ENCODE data around the gene GLOD4. TPM values are rescaled to one million over a fixed set of nuclear protein-coding genes. Genes with fewer than 3 reads are reported as not detected.
A peak's percentile ranks its signal among the peaks of the same experiment; 100 is the strongest.

GLOD4 gene
- total RNA-seq, 4 donors from 2014 or later: 37.4 to 89.2 (median 46.0) TPM

DNA sequence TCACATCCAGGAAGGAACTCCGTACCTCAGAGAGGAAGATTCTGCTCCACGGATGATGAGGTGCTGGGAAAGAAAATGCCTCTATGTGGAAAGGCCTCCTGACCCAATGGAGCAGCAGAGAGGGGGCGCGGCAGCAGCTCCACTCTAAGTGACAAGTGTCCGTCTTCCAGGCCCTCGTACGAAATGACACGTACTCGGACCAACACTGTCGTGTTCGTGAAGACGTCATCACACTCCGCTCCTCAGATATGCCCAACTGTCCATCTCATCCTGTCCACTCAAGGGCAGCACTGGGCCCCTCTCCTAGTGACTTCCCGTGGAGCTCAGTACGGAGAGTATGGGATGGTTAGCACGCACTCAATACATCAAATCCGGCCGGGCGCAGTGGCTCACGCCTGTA lies 32.3 kb upstream of the GLOD4 start:
- Histone ChIP-seq H3K9me3 (no peaks in the 10 kb centered on the region), H3K4me1 (peaks cover 0 to 8% (median 0%) of the 10 kb centered on the region in 3 donors), H3K27ac (peak overlapping the region in 1 of 4 donors; percentile 5), H3K4me3 (no peak overlapping the region), H3K27me3 (no peaks in the 10 kb centered on the region), H3K36me3 (peaks cover 2 to 78% (median 7%) of the 10 kb centered on the region in 3 donors)
- intact Hi-C loops (cut with DNase I): no loop called here
- WGBS, 2 donors: 86 to 95% methylated on average over 10 to 18 of the region's 20 CpGs
- DNase-seq: no peak
- TF ChIP-seq, protein P1, sequence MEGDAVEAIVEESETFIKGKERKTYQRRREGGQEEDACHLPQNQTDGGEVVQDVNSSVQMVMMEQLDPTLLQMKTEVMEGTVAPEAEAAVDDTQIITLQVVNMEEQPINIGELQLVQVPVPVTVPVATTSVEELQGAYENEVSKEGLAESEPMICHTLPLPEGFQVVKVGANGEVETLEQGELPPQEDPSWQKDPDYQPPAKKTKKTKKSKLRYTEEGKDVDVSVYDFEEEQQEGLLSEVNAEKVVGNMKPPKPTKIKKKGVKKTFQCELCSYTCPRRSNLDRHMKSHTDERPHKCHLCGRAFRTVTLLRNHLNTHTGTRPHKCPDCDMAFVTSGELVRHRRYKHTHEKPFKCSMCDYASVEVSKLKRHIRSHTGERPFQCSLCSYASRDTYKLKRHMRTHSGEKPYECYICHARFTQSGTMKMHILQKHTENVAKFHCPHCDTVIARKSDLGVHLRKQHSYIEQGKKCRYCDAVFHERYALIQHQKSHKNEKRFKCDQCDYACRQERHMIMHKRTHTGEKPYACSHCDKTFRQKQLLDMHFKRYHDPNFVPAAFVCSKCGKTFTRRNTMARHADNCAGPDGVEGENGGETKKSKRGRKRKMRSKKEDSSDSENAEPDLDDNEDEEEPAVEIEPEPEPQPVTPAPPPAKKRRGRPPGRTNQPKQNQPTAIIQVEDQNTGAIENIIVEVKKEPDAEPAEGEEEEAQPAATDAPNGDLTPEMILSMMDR (IDR thresholded peaks at IDR 0.05): no peak
- TF ChIP-seq POLR2A (IDR thresholded peaks at IDR 0.05): no peak

DNA sequence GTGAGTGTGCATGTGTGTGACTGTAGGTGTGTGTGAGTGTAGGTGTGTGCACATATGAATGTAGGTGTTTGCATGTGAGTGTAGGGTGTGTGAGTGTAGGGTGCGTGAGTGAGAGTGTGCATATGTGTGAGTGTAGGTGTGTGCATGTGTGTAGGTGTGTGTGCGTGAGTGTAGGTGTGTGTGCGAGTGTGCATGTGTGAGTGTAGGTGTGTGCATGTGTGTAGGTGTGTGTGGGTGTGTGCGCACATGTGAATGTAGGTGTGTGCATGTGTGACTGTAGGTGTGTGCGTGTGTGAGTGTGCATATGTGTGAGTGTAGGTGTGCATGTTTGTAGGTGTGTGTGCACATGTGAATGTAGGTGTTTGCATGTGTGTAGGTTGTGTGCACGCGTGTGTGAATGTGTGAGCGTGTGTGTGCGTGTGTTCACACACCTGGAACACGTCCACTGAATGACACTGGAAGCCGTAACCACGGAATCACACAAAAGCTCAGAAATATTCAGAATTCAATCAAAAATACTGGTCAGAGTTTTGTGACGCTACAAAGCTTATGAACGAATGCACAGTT lies 30.6 kb upstream of the GLOD4 start:
- H3K36me3 ChIP-seq: peaks cover 0 to 74% (median 7%) of the 10 kb centered on the region in 3 donors
- 87 to 93% methylated on average over 14 of the region's 14 CpGs for WGBS, 2 donors

DNA sequence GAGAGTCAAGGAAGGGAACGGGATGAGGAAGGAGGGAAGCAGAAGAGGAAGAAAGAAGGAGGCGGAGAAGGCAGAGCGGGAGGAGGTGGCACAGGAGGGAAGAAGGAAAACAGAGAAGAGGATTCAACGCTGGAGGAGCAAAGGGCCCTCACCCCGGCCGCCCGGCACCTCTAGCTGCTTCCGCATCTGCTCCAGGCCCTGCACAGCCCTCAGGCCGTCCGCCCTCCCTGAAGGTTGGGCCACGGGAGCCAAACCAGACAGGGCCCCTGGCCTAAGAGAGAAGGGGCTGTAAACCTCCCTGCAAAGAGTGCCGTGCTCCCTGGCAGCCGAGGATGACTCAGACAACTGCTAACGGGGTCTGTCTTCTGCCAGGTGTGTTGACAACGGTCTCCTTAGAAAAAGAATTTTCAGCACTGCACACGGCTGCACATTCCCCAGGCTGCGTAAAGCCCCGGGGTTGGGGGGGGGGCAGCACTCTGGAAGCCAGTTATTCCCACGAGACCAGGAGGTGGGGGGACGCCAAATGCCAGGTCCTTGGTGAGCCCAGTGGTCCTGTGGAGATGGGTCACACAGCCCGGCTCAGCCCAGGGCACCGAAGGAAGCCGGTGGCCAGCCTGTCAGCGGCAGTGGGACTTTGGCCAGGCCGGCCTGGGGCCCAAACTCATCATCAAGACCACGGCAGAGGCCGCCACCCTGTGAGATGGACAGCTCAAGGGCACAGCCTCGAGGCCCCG lies 29.1 kb upstream of the GLOD4 start:
- TF ChIP-seq, protein P1 (IDR thresholded peaks at IDR 0.05): no peak
- no peak for TF ChIP-seq POLR2A (IDR thresholded peaks at IDR 0.05)
- Histone ChIP-seq H3K27me3 (no peaks in the 10 kb centered on the region), H3K27ac (no peak overlapping the region), H3K4me3 (no peak overlapping the region), H3K4me1 (peaks cover 0 to 8% (median 0%) of the 10 kb centered on the region in 3 donors), H3K36me3 (peaks cover 0 to 74% (median 7%) of the 10 kb centered on the region in 3 donors), H3K9me3 (no peaks in the 10 kb centered on the region)
- 78 to 88% methylated on average over 13 to 14 of the region's 29 CpGs for WGBS, 2 donors
- intact Hi-C loops (cut with DNase I): no loop called here
- no peak for DNase-seq

More for the DNA sequence above, 30.6 kb upstream of the GLOD4 start:
- Histone ChIP-seq H3K27me3 (no peaks in the 10 kb centered on the region), H3K4me3 (no peak overlapping the region), H3K27ac (no peak overlapping the region), H3K4me1 (peaks cover 0 to 8% (median 0%) of the 10 kb centered on the region in 3 donors), H3K9me3 (no peaks in the 10 kb centered on the region)
- DNase-seq: no peak
- TF ChIP-seq, protein P1 (IDR thresholded peaks at IDR 0.05): no peak
- no peak for TF ChIP-seq POLR2A (IDR thresholded peaks at IDR 0.05)
- intact Hi-C loops (cut with DNase I): no loop called here

DNA sequence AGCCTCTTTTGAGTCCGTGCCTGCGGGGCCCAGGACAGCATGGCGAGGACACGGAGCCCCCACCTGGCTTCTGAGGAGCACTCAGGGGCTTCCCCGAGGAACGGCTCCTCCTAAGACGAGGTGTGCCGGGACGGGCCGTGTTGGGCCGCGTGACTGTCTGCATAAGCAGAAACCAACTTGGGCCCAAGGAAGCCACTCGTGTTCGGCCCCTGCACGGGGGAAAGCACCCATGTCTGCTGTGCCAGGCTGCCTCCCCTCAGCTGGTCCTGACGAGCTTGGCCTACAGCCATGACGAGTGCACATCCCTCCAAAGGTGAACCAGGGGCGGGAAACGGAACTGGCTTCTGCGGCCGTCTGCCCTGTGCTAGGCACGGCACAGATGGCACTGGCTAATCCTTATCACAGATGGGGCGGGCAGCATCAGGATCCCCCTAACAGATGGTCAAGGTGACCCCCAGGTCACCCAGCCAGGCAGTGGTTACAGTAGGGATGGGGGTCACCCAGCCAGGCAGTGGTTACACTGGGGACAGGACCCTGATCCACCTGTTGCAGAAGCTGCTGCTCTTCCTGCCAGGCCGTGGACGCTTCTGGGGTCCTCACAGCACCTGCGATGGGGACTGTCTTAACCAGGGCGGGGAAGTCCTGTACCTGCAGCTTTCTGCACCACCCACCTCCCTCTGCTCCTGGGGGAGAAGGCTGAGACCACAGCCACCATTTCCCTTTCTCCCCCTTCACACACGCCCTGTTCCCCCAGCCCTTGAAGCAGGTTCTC lies 25.6 kb upstream of the GLOD4 start:
- Histone ChIP-seq H3K4me3 (no peak overlapping the region), H3K9me3 (no peaks in the 10 kb centered on the region), H3K36me3 (peaks cover 0 to 74% (median 0%) of the 10 kb centered on the region in 3 donors), H3K27me3 (no peaks in the 10 kb centered on the region), H3K4me1 (no peaks in the 10 kb centered on the region), H3K27ac (no peak overlapping the region)
- intact Hi-C loops (cut with DNase I): no loop called here
- TF ChIP-seq POLR2A (IDR thresholded peaks at IDR 0.05): no peak
- TF ChIP-seq, protein P1 (IDR thresholded peaks at IDR 0.05): no peak
- DNase-seq: no peak
- 91 to 94% methylated on average over 3 to 8 of the region's 28 CpGs for WGBS, 2 donors
